HG03196 (cell line): Measurements from ENCODE around the gene HMGCLL1.

Experiments
- ATAC-seq: cut with Tn5 transposase; IDR thresholded peaks from one replicate; pipeline ENCODE4 v1.9.1; 2021; ENCODE audit not compliant: unreplicated experiment

HMGCLL1 gene

GRCh38 chr6:55578537-55579363 lies at the start of gene HMGCLL1:
Gene HMGCLL1 (minus strand): TSS chr6:55579192. CDS start chr6:55579055, 137 bp downstream.
- no peak for ATAC-seq

- no peak for ATAC-seq
These were observed 43.0 kb upstream of the HMGCLL1 start for GRCh38 chr6:55621993-55622392.

DNA sequence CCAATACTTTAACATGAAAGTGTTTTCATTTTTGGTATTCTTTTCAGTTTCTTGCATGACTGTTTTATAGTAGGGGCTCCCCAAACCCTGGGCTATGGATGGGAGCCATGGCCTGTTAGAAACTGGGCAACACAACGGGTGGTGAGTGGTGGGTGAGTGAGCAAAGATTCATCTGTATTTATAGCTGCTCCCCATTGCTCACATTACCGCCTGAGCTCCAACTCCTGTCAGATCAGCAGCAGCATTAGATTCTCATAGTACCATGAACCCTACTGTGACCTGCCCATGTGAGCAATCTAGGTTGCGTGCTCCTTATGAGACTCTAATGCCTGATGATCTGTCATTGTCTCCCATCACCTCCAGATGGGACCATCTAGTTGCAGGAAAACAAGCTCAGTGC lies 42.3 kb upstream of the HMGCLL1 start:
- ATAC-seq: no peak

GRCh38 chr6:55617272-55617671 lies 38.3 kb upstream of the HMGCLL1 start:
- no peak for ATAC-seq

- no peak for ATAC-seq
These were observed 25.0 kb upstream of the HMGCLL1 start for GRCh38 chr6:55604021-55604420.

DNA sequence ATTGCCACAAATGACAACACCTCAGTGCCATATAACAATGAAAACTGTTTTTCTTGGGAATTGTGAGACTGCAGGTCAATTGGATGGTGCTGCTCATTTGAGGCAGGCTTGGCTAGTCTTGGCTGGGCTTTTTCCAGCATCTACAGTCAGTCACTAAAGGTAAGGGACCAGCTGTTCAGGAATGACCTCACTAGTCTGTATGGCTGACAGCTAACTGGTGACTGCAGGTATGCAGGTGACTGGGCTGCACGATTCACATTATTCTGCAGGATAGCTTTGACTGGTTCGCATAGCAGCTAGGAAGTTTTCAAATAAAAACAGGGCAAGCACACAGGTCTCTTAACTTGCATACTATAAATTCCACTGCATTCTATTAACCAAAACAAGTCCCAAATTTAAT lies 22.1 kb upstream of the HMGCLL1 start:
- ATAC-seq: no peak

DNA sequence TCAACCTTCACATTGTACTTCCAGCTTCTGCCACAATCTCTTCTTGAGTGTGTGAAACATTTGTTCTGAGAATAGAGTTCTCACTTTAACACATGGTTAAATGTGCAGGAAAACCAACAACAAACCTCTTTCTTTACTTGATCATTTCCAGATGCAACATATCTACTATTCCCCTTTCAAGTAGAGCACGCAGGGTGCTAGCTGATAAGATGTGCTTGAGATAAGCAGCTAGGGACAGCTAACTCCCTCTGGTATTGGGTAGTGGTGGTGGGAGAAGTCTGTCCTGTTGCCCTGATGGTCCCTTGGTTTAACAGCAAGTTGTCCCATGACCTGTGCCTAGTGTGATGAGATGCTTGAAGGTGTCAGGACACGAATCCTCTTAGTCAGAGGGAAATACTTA lies 15.4 kb upstream of the HMGCLL1 start:
- no peak for ATAC-seq

GRCh38 chr6:55584654-55585354 lies 5.8 kb upstream of the HMGCLL1 start:
- ATAC-seq: no peak

- ATAC-seq: no peak
These were observed 2.2 kb downstream of the HMGCLL1 start for GRCh38 chr6:55576811-55577210.

GRCh38 chr6:55574556-55574955 lies 4.4 kb downstream of the HMGCLL1 start:
- no peak for ATAC-seq

DNA sequence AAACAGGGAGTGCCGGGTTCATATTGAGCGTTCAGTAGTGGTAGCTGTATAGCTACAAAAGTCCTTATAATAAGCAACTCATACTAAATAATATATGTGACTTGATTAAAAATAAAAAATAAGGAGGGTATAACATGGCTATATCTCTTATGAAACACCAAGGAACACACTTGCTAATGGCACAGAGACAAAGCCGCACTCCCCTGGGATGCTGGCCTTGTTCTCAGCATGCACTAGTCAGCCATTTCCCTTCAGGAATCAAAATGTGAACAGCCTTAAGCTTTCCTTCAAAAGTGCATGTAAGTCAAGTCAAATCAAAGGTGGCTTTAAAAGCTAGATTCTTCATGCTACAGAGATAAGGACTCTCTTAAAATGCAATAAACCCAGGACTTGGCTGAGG lies 9.4 kb downstream of the HMGCLL1 start:
- no peak for ATAC-seq

DNA sequence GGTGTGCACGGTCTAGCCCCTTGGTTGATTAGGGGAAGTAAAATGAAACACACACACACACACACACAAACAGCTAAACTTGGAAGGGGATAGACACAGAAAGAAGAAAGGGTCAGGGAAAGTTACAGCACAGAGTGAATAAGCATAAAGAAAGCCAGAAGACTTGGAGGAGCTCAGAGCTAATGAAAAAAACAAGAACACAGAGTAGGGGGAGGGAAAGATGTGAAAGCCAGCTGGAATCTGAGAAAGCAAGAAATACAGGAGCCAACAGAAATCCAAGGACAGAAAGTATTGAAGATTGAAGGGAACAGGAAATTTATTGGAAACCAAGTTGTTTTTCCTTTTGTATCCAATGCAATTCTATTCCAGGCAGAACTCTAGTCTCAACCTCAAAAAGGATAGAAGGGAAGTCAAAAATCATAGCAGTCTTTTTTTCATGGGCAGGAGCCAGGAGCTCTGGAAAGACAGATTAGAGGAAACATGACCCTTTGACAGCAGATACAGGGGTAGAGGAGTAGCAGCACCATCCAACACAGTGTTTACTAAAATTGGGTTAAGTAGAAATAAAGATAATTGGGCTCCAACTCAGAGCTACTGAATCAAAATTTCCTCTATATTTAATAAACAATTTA lies 10.1 kb downstream of the HMGCLL1 start:
- ATAC-seq: no peak

DNA sequence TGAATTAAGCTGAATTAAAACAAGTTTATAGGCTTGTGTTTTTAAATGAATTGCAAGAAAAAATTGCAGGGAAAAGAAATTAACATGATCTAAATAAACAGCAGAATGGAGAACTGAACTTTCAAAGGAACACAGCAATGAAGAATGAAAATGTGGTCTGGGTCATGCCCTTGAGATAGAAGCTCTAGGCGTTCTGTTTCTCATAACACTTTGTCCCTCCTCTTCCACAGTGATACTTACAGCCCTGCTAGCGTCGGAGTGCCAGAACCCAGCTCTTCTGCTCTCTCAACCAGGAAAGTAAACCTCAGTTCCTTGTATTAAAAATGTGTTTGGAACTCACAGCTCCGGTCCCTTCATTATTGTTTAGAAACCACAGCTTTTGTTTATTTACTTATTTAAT lies 11.4 kb downstream of the HMGCLL1 start:
- ATAC-seq: no peak

GRCh38 chr6:55566036-55566710 lies 12.8 kb downstream of the HMGCLL1 start:
- ATAC-seq: no peak

- no peak for ATAC-seq
These were observed 16.7 kb downstream of the HMGCLL1 start for GRCh38 chr6:55562318-55562717.

DNA sequence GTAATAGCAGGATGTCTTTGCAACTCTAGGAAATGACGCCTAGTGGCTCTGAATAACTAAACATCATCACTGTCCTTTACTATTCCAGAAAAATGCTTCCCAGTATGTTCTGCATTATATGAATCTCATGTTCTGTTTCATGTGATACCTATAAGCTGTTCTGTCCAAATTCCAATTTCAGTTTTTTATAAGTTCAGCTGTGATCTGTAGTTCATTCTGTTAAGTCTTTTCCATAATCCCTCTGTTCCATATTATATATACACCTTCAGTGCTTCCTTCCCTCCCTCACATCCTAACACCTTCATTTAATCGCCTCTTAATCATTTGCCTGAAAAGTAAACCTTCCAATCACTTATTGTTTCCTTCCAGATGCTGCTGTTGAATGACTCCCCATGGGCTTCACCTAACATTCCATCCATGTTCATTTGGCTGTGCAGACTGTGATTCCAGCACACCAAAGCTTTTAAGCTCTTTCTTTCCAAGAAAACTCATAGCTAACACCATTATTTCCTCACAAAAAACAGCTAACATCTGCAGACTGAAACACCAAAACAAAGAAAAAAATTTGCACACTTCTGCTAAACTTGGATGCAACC lies 18.6 kb downstream of the HMGCLL1 start:
- no peak for ATAC-seq

- ATAC-seq: no peak
These were observed 21.8 kb downstream of the HMGCLL1 start for GRCh38 chr6:55557146-55557545.

DNA sequence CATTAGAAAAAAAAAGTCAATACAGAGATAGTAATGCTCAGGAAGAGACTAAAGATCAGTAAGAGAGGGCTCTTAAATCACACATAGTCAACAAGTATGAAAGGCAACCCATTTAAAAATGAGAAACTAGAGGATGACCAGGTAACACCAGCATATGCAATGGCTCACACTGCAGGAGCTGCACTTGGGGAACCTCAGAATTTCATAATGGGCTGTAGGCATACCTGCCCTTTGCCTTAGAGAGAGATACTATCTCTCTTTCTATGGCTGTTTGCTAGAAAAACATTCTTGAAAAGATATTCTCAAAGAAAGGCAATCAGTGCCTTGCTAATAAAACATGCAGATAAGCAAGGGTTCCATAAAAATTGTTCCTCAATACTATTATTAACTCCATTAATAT lies 33.2 kb downstream of the HMGCLL1 start:
- ATAC-seq: no peak

- no peak for ATAC-seq
These were observed 35.2 kb downstream of the HMGCLL1 start for GRCh38 chr6:55543633-55544309.

DNA sequence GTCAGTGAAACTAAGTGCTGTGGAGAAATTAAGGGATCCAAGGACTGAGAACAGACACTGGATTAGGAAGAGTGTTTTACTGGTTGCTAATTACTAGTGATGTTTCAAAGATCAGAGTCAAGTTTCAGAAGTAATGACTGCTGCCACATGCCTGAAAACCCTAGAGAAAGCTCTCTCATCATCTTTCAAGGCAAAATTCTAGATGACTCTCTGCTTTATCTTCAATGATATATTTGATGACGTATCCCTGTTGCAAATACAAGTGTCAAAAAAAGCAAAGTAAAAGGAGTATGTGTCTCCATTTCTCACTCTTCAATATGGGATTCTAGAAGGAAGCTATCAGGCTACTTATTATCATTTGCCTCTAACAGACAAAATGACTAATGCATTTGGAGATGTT lies 38.0 kb downstream of the HMGCLL1 start:
- no peak for ATAC-seq
